GM21423 (cell line): Measurements from ENCODE around the gene ZHX3.

Experiments used
- ATAC-seq: cut with Tn5 transposase; IDR thresholded peaks from one replicate; pipeline ENCODE4 v1.9.1; 2021; ENCODE audit warnings: mild to moderate bottlenecking, moderate library complexity; ENCODE audit not compliant: unreplicated experiment

The ZHX3 gene

GRCh38 chr20:41231136-41231535 lies 86.4 kb downstream of the ZHX3 start:
- ATAC-seq = no peak

GRCh38 chr20:41230136-41230535 lies 87.4 kb downstream of the ZHX3 start:
- ATAC-seq = no peak

- no peak for ATAC-seq
These were observed 88.3 kb downstream of the ZHX3 start for GRCh38 chr20:41229259-41229658.

GRCh38 chr20:41228858-41229257 lies 88.7 kb downstream of the ZHX3 start:
- peak; percentile 76 for ATAC-seq

DNA sequence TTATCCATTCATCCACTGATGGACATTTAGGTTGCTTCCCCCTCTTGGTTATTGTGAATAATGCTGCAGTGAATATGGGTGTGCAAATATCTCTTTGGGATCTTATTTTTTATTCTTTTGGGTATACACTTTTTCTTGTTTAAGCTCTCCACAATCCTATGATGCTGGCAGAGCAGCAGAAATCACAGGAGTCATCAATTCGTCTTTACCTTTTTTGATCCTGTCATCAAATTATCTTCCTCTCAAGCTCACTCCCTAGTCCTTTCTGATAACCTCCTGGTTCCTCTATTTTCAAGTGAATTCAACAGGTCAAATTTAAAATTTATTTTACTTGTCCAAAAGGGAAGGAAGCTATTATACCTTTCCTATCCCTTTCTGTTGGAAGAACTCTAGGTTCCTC lies 91.1 kb downstream of the ZHX3 start:
- ATAC-seq = no peak

DNA sequence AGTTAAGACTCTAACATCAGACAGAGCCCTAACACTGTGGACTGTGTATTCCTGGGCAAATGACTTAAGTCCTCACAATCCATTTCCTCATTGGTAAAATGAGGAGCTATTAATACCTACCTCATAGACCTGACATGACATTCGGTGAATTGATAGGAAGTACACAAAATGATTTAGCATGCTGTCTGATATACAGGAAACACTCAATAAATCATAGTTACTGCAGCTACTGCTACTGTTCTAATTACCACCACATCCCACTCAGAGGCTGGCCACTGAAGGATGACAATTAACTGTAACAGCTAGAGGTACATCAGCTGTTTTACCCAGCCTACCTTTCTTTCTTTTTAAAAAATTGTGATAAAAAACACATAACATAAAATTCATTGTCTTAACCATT lies 92.4 kb downstream of the ZHX3 start:
- ATAC-seq = no peak

GRCh38 chr20:41224281-41224680 lies 93.2 kb downstream of the ZHX3 start:
- no peak for ATAC-seq

DNA sequence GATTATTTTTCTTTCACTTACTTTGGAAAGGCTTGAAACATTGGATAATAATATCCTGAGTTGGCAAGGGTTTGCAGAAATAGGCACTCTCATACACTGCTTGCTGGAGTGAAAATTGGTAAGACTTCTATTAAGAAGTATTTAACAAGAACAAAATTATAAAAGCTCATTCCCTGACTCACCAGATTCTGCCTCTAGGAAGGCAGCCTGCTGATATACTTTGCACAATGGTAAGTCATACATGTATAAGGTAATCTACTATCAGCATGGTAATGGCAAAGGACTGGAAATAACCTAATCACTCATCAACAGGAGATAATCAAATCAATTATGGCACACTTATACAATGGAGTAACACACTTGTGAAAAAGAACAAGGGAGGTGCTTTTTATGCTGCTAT lies 94.4 kb downstream of the ZHX3 start:
- ATAC-seq = no peak

- no peak for ATAC-seq
These were observed 94.8 kb downstream of the ZHX3 start for GRCh38 chr20:41222703-41223102.

DNA sequence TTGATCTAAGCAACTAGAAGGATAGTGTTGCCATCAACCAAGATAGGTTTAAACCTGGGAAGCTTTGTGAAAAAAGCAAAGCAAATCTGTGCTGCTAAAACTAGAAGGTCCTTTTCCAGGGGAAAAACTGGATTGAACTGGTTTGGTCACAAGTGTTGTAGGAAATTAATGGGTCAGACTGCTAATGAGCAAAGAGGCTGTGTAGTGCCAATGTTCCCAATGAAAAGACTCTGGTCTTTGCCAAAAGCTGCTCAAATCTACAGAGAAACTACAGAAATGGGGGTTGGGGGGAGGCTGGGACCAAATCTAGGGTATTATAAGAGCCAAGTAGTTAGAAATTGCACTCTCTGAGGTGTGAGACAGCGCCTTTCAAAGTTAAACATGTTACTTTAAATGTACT lies 95.2 kb downstream of the ZHX3 start:
- ATAC-seq = no peak

DNA sequence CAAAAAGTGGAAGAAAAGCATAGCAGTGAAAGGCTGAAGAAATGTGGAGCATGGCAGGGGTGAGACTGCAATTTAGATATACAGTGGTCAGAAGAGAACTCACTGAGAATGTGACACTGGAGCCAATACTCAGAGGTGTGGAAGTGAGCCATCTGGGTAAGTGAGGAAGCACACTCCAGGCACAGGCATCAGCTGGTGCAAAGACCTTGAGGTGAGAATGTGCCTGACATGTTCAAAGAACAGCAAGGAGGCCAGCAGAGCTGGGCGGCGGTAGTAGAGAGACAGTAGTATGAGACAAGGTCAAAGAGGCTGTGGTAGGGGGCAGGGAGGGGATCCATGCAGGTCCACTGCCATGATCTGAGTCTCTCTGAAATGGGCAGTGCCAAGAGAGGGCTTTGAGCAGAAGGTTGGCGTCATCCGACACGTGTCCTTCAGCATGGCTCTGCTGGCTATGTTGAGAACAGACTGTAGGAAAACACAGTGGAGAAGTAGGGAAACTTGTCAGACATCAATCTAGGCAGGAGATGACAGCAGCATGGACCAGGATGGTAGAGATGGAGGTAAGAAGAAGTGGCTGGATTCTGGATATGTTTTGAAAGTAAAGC lies 95.8 kb downstream of the ZHX3 start:
- no peak for ATAC-seq

DNA sequence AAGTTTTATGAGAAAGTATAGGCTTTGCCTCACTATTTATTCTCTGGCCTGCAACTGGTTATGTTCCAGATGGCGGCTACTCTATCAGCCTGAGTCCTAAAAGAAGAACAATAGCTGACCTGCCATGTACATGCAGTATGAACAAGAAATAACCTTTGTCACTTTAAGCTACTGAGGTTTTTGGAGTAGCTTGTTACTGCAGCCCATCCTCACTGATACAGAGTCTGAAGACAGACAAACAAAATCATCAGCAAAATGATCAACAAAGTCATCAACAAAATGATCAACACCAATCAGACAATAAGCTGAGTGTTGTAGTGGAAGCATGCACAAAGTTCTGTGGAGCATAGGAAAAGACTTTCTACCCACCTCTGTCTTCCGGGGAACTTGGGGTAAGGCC lies 97.7 kb downstream of the ZHX3 start:
- ATAC-seq = no peak

- no peak for ATAC-seq
These were observed 99.1 kb downstream of the ZHX3 start for GRCh38 chr20:41218466-41218865.

GRCh38 chr20:41217422-41217821 lies 100.1 kb downstream of the ZHX3 start:
- no peak for ATAC-seq

- no peak for ATAC-seq
These were observed 102.9 kb downstream of the ZHX3 start for GRCh38 chr20:41214666-41215065.

GRCh38 chr20:41214202-41214601 lies 103.3 kb downstream of the ZHX3 start:
- ATAC-seq = no peak

DNA sequence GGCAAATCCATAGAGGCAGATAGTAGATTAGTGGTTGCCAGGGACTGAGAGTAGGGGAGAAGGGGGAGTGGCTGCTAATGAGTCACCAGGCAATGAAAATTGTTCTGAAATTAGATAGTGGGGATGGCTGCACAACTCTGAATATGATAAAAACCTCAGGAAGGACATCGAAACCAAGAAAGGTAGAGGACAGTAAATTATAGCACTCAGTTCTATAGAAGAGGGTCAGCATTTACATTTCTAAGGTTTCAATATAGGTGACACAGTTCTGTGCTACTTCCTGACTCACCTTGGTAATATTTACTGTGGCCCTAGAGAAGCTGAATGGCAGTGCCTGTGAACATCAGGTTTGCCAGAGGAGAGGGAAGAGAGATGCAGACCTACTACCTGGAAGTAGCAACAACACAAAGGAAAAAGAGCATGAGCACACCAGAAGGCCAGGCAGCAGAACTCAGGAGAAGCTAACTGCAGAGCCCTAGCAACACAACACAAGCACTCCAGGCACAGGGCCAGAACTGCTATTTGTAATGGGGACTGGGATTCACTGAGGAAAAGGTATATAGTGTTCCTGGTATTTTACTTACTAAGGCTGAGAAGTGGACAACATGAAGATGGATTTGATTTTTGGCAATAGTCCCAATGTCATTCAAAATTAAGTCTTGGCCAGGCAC lies 104.2 kb downstream of the ZHX3 start:
- no peak for ATAC-seq

- no peak for ATAC-seq
These were observed 112.2 kb downstream of the ZHX3 start for GRCh38 chr20:41205313-41205712.

DNA sequence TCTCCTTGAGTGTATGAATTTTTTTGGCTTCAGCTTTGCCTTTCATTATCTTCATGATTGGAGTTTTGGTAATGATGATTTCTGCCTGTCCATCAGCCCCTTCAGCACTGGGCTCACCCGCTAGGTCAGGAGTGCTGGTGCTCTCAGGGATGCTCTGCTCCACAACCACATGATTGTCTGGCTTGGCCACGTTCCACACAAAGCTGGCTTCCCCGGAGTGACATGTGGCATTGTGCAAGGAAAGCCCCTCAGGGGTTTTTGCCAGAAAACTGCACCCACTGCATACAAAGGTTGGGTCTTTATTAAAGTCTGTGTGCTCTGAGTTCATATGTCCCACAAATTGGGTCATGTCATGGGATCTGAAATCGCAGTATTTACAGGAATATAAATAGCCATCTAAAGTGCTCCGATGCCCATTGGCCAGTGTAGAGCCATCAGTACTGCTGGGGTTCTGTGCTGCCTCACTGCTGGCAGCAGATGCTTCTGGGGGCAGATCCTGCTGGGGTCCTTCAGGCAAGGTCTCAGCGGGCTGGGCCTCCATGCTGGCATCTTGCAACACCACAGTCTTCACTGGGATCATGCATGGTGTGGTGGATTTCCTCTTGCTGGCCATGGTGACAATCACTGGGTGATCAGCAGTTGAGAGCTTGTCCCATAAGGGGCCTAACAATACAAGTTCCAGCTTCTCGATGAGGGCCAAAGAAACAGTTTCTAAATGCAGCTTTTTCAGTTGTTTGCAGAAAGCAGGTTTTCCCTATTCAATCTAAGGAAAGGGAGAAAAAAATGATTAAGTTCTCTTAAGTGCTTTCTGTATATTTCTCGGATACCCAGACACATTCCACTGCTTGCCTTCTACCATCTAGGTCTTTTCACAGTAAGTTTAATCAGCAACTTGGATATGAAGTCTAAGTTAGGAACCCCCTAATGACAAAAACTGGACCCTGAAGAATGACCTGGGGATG lies 112.9 kb downstream of the ZHX3 start:
- no peak for ATAC-seq

- ATAC-seq = no peak
These were observed 113.9 kb downstream of the ZHX3 start for GRCh38 chr20:41203660-41204059.

- no peak for ATAC-seq
These were observed 115.1 kb downstream of the ZHX3 start for GRCh38 chr20:41202426-41202825.

DNA sequence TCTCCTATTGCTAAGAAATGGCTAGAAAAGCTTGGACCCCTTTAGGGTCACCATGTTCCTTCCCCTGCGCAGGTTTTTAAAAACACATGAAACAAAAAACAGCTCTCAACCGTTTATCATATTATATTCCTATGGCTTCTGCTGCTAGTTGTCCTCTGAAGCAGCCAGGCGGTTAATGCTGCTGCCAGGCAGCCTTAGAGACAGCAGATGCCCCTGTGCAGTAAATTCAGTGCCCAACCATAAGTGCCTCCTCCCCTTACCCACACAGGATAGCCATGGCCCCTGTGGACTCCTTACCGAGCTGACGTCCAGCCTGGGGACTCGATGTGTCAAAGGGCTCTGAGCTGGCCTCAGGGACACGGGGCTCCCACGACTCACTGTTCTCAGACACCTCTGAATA lies 115.8 kb downstream of the ZHX3 start:
- ATAC-seq = no peak
